Measurements from ENCODE around the gene UBE2Q1.

UBE2Q1 gene

DNA sequence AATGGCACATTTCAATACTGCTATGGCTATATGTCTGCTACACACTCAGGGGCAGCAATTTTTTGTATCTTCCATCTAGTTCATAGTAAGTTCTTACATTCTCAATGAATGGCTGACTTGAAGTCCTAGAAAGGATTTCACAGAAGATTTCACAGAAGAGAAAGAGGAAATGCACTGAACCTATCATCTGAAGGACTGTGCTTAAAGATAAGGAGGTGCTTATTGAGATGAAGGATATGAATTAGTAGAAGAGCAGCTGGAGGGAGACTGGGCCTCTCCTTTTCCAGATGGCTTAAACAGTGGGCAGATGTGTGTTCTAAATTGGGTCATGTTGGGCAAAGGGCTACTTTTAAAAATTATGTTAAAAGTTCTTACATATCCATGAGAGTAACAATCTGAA, 34.9 kb upstream of the UBE2Q1 start:
- Histone ChIP-seq H3K27ac (no peak overlapping the region), H3K4me2 (no peak overlapping the region), H3K36me3 (peaks cover 99% of the 10 kb centered on the region), H3K27me3 (no peaks in the 10 kb centered on the region), H3K9me3 (no peaks in the 10 kb centered on the region), H4K20me1 (peaks cover 99% of the 10 kb centered on the region), H3K4me3 (no peak overlapping the region), H3K9ac (no peak overlapping the region), H3K4me1 (no peaks in the 10 kb centered on the region)
- TF ChIP-seq Cebpa-rat (IDR thresholded peaks at IDR 0.05) = no peak

DNA sequence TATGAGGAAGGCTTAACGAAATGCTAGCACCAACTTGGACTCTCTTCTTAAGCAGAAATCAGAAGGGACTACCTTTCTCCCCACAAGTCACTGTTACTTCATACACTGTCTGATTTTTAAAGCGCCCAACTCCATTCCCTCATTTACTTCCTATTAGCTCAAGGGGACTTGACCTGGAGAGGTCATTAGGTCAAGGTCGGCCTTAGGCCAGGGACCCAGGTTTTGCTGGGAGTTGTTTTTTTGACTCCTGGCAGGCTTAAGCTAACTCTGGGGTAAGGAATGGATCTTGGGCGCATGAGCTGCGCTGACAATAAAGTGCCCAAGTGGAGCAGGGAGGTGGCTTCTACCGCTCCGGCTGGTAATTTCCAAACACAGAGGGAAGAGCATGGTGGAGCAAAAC, 32.7 kb upstream of the UBE2Q1 start:
- Histone ChIP-seq H4K20me1 (peaks cover 99% of the 10 kb centered on the region), H3K36me3 (peaks cover 99% of the 10 kb centered on the region), H3K4me3 (no peak overlapping the region), H3K4me1 (no peaks in the 10 kb centered on the region), H3K4me2 (no peak overlapping the region), H3K9me3 (no peaks in the 10 kb centered on the region), H3K9ac (no peak overlapping the region), H3K27me3 (no peaks in the 10 kb centered on the region), H3K27ac (no peak overlapping the region)
- no peak for TF ChIP-seq Cebpa-rat (IDR thresholded peaks at IDR 0.05)

DNA sequence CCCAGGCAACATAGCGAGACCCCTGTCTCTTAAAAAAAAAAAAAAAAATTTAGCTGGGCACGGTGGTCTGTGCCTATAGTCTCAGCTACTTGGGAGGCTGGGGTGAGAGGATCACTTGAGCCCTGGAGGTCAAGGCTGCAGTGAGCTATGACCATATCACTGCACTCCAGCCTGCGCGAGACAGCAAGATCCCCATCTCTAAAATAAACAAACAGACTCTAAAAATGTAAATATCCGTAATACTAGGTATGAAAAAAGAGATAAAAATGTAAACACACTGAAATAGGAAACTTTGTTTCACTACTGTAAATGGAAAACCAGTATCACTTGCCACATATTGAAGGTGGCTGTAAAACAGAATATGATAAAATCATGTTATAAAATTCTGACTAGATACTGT, 32.3 kb upstream of the UBE2Q1 start:
- peaks cover 99% of the 10 kb centered on the region for H4K20me1 ChIP-seq
- no peak overlapping the region for H3K4me3 ChIP-seq
- no peaks in the 10 kb centered on the region for H3K4me1 ChIP-seq
- no peak overlapping the region for H3K9ac ChIP-seq
- H3K9me3 ChIP-seq = no peaks in the 10 kb centered on the region
- no peak for TF ChIP-seq Cebpa-rat (IDR thresholded peaks at IDR 0.05)
- no peaks in the 10 kb centered on the region for H3K27me3 ChIP-seq
- H3K36me3 ChIP-seq = peaks cover 99% of the 10 kb centered on the region
- no peak overlapping the region for H3K4me2 ChIP-seq
- no peak overlapping the region for H3K27ac ChIP-seq

DNA sequence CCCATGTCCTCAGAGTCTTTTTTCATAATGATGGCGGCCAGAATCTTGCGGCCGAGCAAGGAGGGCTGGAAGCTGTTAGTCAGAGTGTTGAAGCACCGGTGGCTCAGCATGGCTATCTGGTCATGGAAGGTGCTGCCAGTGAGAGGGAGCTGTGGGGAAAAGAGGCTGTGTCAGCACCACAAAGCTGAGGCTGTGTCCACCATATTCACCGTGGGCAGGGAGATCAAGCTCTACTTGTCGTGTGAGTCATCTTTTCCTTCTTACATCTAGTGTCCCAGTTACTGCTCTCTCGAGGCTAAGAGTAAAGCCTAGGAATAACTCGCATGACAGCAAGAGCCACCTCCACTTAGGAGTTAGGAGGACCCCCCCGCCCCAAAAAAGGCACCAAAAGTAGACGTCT, 31.3 kb upstream of the UBE2Q1 start:
- Histone ChIP-seq H3K4me2 (no peak overlapping the region), H3K27me3 (no peaks in the 10 kb centered on the region), H3K36me3 (peaks cover 100% of the 10 kb centered on the region), H3K27ac (no peak overlapping the region), H3K4me1 (no peaks in the 10 kb centered on the region), H4K20me1 (peaks cover 97% of the 10 kb centered on the region), H3K4me3 (no peak overlapping the region), H3K9ac (no peak overlapping the region), H3K9me3 (no peaks in the 10 kb centered on the region)
- TF ChIP-seq Cebpa-rat (IDR thresholded peaks at IDR 0.05) = no peak

DNA sequence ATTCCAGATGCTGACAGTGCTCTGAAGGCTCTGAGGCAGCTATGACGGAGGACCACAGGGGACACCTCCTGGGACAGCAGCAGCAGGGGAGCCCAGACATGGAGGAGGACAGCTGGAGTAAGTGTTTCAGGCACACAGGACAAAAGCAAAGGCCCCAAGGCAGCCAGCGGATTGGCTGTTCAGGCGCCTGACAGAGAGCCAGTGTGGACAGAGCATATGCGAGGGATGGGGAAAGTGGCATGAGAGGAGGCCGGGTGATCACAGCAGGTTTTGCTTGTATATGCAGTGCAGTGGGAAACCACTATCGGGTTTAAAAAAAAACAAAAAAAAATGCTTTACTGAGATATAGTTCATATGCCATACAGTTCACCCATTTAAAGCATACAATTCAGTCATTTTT, 28.2 kb upstream of the UBE2Q1 start:
- H3K4me1 ChIP-seq = no peaks in the 10 kb centered on the region
- H3K36me3 ChIP-seq = peaks cover 100% of the 10 kb centered on the region
- no peaks in the 10 kb centered on the region for H3K9me3 ChIP-seq
- H3K27me3 ChIP-seq = no peaks in the 10 kb centered on the region
- H3K27ac ChIP-seq = no peak overlapping the region
- TF ChIP-seq Cebpa-rat (IDR thresholded peaks at IDR 0.05) = no peak
- H4K20me1 ChIP-seq = peaks cover 91% of the 10 kb centered on the region
- no peak overlapping the region for H3K4me3 ChIP-seq
- no peak overlapping the region for H3K4me2 ChIP-seq
- H3K9ac ChIP-seq = no peak overlapping the region

DNA sequence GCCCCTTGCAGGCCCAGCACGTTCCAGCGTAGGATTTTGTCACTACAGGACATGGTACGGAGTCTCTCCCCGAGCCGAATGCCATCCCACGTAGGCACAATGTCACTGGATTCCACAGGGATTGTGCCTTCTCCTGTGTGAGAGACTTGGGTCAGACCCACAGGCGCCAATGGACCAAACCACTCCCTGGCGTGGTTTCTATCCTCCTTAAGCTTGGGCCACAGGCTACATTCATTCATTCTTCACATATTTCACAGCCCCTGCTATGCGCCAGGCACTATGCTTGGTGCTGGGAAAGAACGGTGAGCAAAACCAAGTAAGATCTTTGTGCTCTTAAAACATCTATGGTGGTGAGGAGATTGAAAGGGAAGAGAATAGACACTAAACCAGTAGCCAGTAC, 27.8 kb upstream of the UBE2Q1 start:
- no peak overlapping the region for H3K27ac ChIP-seq
- H3K9ac ChIP-seq = no peak overlapping the region
- no peak for TF ChIP-seq Cebpa-rat (IDR thresholded peaks at IDR 0.05)
- H3K4me2 ChIP-seq = no peak overlapping the region
- H3K27me3 ChIP-seq = no peaks in the 10 kb centered on the region
- no peaks in the 10 kb centered on the region for H3K9me3 ChIP-seq
- H4K20me1 ChIP-seq = peaks cover 87% of the 10 kb centered on the region
- no peak overlapping the region for H3K4me3 ChIP-seq
- H3K4me1 ChIP-seq = no peaks in the 10 kb centered on the region
- peaks cover 100% of the 10 kb centered on the region for H3K36me3 ChIP-seq

DNA sequence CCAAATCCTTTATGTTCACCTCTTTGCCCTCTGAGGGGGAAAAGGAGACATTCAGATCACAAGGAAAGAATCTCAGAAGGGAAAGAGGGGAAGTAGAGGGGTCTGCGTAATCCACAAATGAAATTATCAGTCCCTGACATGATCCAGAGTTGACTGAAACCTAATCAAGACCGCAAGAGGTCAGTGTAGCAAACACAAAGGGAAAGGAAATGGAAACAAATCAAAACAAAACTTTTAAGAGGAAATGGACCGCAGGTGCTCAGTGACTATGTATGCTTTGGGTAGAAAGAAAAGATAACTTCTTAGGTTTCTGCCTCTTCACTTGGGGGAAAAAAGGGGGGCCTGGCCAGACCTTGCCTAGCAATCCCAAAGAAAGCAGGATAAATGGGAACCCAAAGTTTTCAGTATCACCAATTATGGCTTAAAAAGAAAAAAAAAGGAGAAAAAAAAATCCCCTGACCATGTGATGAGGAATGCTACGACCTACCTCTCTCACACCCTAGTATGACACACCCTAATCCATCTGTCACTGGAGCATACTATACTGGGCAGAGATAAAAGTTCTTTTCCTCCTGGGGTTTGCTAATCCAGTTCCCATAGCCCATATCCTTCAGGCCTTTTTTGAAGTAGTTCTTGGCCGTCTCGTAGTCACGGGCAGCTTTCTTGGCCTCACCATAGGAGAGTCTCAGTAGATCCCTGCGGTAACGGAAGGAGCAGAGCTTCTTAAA, 26.0 kb upstream of the UBE2Q1 start:
- Histone ChIP-seq H3K4me2 (no peak overlapping the region), H3K4me3 (no peak overlapping the region), H3K9ac (no peak overlapping the region), H3K27me3 (no peaks in the 10 kb centered on the region), H4K20me1 (peaks cover 85% of the 10 kb centered on the region), H3K4me1 (peaks cover 3% of the 10 kb centered on the region), H3K27ac (no peak overlapping the region), H3K36me3 (peaks cover 100% of the 10 kb centered on the region), H3K9me3 (no peaks in the 10 kb centered on the region)
- no peak for TF ChIP-seq Cebpa-rat (IDR thresholded peaks at IDR 0.05)

DNA sequence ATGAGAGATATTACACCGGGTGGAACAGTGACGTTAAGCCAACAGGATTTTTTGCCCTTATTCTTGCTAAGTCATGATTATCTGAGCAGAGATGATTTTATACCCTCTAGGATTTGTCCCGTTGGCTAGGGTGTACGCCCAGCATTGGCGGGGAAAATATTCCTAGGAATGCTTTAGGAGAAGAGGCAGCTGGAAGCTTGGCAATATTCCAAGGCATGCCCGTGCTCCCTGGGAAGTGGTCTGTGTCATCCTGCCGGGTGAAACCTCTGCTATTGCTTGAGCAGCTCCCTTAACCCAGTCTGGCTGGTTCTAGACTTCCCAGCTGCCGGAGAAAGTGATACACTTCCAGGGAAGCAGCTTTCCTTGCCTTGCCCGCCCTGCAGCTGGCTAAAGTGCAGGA, 25.3 kb upstream of the UBE2Q1 start:
- H3K36me3 ChIP-seq = peaks cover 100% of the 10 kb centered on the region
- peaks cover 9% of the 10 kb centered on the region for H3K4me1 ChIP-seq
- H3K4me2 ChIP-seq = no peak overlapping the region
- H3K27ac ChIP-seq = no peak overlapping the region
- H3K4me3 ChIP-seq = no peak overlapping the region
- no peaks in the 10 kb centered on the region for H3K27me3 ChIP-seq
- H3K9me3 ChIP-seq = no peaks in the 10 kb centered on the region
- H4K20me1 ChIP-seq = peaks cover 85% of the 10 kb centered on the region
- H3K9ac ChIP-seq = no peak overlapping the region
- TF ChIP-seq Cebpa-rat (IDR thresholded peaks at IDR 0.05) = no peak

DNA sequence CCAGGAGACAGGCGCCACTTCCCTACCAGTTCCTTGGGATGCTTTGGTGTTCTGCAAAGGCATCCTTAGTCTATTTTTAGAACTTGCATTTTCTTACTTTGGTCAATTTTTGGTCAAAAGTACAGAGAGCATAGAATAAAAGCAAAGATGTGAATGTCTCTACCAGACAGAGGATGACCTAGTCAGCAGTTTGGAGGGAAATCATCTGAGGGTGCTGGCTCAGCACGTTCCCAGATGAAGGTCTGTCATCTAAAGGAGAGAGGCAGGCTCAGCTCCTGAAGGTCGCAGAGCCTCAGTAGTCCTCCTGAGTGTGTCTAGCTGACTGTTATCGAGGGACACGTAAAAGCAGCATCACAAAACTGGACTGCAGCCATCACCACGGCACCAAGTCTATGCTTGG, 24.4 kb upstream of the UBE2Q1 start:
- H3K27me3 ChIP-seq = no peaks in the 10 kb centered on the region
- H3K27ac ChIP-seq = no peak overlapping the region
- peaks cover 18% of the 10 kb centered on the region for H3K4me1 ChIP-seq
- H3K4me3 ChIP-seq = no peak overlapping the region
- no peaks in the 10 kb centered on the region for H3K9me3 ChIP-seq
- peaks cover 85% of the 10 kb centered on the region for H4K20me1 ChIP-seq
- no peak for TF ChIP-seq Cebpa-rat (IDR thresholded peaks at IDR 0.05)
- H3K36me3 ChIP-seq = peaks cover 100% of the 10 kb centered on the region
- no peak overlapping the region for H3K4me2 ChIP-seq
- H3K9ac ChIP-seq = no peak overlapping the region

DNA sequence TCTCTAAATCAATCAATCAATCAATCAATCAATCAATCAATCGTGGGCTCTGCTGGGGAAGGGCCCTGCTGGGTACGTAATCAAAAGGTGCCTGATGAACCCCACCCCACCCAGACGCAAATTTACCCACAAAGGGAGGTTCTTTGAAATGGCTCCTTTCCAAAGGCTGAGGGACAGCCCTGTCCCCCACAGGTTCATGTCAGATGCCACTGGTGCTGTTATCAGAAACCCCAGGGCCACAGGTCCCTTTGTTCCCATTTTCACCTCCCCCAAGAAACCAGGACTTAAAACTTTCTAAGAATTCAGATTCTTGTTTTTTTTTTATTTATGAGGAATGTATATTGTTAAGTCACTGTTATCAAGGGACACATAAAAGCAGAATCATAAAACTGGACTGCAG, 23.3 kb upstream of the UBE2Q1 start:
- H3K4me3 ChIP-seq = no peak overlapping the region
- no peaks in the 10 kb centered on the region for H3K27me3 ChIP-seq
- no peak overlapping the region for H3K27ac ChIP-seq
- no peaks in the 10 kb centered on the region for H3K9me3 ChIP-seq
- H3K36me3 ChIP-seq = peaks cover 92% of the 10 kb centered on the region
- H3K4me2 ChIP-seq = no peak overlapping the region
- H3K4me1 ChIP-seq = peaks cover 29% of the 10 kb centered on the region
- no peak for TF ChIP-seq Cebpa-rat (IDR thresholded peaks at IDR 0.05)
- no peak overlapping the region for H3K9ac ChIP-seq
- peaks cover 80% of the 10 kb centered on the region for H4K20me1 ChIP-seq

DNA sequence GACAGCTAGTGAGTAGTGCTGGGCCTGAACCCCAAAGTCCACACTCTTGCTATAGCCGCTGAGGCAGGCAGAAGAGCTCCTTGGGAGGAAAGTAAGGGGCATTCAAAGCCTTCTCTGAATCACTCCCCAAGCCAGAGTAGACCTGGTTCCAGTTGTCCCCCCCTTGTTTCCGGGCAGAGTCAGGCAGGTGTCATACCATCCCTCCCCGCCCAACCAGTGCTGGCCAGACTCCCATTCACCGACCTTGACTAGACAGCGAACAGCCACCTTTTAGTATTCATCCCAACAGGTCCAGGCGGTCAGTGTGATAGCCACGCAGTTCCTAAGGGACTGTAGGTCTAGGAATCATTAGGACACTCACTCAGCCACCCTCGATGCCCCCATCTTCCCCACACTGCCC, 20.9 kb upstream of the UBE2Q1 start:
- Histone ChIP-seq H3K9ac (no peak overlapping the region), H3K9me3 (no peaks in the 10 kb centered on the region), H4K20me1 (peaks cover 75% of the 10 kb centered on the region), H3K4me3 (no peak overlapping the region), H3K4me1 (peaks cover 53% of the 10 kb centered on the region), H3K4me2 (peak overlapping the region; percentile 72; the same call in 1 of the 2 replicates), H3K36me3 (peaks cover 68% of the 10 kb centered on the region), H3K27ac (no peak overlapping the region), H3K27me3 (no peaks in the 10 kb centered on the region)
- TF ChIP-seq Cebpa-rat (IDR thresholded peaks at IDR 0.05) = no peak
